Hepatic stellate cell (primary cell): Measurements from ENCODE around the gene AMZ2.

Source experiments
- DNase-seq: peaks from one replicate; pipeline ENCODE4 v3.0.0; 2011; ENCODE audit warnings: low spot score

Gene AMZ2

DNA sequence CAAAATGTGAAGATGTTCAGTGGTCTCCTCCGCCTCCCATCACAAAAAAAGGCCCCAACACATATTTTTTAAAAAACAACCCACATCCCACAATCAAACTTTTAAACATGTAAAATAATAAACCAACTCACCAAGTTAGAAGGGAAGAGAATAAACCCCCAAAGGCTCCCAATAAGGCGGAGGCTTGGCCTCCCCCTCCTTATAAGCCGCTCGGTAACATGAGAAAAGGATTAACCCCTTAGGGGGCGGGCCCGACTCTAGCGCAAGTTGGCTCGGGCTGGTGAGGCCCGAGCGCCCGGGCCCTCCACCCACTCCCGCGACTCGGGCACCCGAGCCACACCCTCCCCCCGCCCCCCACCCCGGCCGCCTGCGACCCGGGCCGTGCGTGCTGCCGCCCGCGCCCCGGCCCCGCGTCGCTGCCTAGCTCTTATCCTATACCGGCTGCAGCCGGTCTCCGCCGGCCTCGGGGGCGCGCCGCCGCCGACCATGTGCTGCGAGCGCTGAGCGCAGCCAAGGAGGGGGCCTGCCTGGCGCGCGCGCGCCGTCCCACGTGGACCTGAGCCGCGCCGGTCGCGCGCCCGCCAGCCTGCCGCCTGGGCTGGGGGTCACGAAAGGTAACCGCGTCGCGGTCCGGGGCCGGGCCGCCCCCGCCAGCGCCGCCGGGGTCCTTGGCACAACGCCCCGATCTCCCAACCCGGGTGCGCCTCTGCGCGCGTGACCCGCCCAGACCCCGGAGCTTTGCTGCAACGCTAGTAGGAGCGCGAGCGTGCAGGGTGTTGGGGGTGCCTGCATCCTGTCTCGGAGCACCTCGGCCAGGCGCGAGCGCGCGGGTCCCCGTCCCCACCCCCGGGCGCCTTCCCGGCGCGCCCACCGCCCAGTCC is 43.4 kb downstream of the AMZ2 start, which contains the start of the genes ARSG and SLC16A6:
Gene ARSG, plus strand, starts transcription at position 541 of the 881 bp plus-strand sequence. CDS start 15,999 bp downstream, outside the sequence.
Gene SLC16A6, minus strand, starts transcription at position 173 of the 881 bp plus-strand sequence. CDS start 12,807 bp downstream, outside the sequence.
- DNase-seq: peak; percentile 34

DNA sequence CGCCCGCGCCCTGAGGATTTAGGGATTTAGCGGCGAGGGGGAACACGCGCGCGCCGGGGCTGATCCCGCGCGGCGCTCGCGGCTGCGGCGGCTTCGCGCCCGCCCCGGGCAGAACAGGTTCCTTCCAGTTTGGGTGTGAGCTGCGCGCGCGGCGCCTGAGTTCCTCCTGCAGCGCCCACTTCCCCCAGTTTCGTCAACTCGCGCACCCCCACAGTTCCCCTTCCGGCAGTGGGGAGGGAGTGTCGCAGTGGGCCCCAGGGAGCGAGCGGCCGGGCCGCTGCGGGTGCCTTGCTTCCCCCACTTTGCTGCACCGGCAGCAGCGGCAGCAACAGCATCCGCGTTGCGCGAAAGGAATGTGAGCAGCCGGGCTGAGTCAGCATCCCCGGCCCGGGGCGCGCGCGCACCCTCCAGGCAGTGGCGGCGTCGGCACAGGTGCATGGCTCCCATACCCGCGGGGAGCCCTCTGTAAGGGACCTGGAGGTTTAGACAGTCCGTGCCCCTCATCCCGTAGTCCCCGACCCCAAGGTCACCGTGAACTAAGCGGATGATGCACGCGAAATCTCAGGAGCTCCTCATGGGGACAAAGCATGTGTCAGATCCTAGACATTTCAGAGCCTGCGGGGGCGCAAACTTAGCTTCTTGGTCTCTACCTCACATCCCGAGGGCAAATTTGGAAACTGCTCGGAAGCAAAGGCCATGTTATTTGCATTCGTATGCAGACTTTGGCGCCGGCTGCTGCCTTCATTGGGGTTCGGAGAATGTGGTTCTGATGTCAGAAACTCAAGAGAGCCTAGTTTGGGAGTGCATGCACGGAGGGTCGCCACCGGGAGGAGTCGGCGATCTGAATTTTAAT is 44.2 kb downstream of the AMZ2 start:
- DNase-seq: peak; percentile 86

DNA sequence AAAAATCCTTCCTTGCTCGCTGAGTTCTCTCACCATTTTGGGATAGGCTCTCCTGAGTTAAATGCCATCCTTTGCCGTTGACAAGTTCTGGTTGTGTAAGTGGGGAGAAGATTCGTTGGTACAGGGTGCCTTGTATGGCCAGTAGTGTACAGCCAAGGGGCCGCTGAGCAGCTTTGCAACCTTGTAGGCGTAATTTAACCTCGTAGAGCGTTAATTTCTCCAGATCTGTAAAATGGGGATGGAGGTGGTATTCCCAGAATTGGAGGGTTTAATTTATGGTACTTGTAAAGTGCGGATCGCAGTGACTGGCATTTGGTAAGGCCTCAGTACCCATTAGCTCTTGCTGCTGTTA is 44.8 kb downstream of the AMZ2 start:
- DNase-seq: no peak

DNA sequence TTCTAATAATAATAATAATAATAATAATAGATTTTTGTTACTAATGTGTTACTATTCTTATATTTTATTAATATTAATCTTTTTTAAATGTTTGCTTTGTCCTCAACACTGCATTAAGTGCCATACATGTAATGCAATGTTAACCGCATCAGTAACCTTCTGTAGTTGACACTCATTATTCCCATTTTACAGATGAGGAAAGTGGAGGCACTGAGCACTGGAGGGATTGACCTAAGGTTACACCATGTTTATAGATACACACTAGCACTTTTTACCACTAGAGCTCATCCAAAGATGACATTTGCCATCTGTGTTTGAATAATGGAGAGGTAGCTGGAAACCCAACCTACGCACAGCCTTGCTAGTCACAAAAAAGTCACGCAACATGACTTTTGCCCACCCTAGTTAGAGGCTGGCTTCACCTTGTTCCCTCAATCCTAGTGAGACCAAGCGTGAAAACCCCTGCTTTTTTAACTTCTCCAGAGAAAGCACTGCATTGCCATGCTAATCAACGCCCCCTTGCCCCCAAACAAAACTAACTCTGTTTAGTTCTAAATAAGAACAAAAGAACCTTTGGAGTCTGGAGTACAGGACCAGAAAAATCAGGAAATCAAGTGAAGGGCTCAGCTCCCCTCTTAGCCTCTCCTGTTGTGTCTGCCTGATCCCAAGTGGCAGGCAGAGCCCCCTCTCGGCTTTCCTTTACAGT is 45.8 kb downstream of the AMZ2 start:
- no peak for DNase-seq

DNA sequence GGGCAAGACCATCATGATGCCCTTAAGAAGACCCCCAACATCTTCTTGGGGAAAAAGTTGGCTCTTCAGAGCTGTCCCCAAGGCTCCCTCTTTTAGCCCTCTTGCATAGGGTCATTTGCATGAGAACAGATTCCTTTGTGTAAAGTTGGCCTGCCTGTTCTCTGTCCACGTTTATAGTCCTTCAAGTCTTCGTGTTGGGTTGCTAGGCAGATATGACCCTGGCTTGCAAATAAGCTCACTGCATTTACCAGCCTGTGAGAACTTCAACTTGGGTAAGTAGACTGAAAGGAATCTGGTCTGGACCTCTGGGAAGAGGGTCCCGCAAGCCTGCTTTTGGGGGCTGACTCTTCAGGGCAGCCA is 46.3 kb downstream of the AMZ2 start:
- DNase-seq: no peak

DNA sequence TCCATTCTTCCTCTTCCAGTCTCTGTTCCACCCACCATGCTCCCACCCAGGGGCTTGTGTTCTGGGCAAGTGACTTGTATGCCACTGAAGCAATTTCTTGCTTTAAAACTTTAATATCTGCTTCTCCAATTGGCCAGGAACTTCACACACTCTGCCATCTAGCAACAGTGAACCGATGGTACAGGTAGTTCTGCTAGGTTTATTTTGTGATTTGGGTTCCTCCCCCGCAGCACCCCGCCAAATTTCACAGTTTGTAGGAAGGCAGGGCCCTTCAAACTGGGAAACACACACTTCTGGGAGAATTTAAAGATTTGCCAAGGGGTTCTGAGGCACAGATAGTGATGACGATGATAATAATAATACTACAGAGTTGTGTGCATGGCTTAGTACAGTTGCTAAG is 46.8 kb downstream of the AMZ2 start:
- no peak for DNase-seq

DNA sequence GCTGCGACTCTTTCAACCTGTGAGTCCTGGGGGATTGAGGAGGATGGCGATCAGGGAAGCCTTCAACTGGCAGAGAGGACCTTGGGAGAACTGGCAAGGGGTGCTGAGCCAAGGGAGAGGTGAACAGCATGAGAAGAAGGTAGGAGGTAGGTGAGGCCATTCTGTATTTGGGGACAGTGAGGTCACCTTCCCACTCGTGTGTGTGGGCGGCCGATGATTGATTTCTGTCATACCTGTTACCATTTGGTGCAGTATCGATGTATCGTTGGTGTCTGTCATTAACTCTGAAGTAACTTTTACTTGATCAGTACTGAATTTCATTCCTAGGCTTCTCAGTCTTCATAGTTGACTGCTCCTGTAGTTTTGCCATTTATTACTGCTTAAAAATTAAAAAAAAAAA is 47.2 kb downstream of the AMZ2 start:
- no peak for DNase-seq

DNA sequence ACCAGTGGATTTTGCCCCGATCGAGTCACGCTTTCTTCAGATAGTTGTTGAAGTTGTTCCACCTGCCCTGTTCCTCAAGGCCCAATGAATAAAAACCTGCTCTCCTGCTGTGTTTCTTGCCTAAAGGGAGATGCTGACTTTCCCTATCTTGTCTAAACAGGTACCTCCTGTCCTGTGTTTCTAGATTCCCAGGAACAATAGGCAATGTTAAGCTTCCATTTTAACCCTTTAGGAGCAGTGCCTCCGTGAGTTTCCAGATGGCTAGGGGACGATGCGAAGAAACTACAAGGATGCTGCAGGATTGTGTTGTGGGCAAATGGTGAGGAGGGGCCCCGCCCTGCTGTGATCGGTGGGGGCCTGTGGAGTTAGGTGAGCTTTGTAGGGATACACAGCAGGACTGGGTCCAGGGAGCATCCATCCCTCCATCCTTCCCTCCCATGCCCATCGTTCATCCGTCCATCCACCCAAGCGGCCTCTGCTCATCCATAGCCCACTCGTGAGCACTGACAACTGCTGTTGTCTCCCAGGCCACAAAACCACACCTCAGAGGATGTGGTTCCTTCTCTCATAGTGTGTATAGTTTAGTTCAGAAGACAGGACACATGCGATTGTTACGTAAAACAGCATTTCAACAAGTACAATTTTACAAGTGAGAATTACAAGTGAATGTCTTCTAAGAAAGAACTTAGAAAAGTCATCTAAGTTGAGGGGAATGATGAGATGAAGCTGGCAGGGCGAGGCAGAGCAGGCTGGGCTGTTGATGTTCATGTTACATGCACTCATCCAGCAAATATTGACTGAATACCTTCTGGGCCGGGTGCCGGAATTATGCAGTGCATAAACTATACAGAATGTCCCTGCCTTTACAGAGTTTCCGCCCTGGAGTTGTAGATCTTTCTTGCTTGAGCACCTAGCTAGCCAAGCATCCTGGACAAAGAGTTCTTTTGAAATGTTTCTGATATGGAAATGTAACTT is 48.7 kb downstream of the AMZ2 start:
- DNase-seq: no peak

DNA sequence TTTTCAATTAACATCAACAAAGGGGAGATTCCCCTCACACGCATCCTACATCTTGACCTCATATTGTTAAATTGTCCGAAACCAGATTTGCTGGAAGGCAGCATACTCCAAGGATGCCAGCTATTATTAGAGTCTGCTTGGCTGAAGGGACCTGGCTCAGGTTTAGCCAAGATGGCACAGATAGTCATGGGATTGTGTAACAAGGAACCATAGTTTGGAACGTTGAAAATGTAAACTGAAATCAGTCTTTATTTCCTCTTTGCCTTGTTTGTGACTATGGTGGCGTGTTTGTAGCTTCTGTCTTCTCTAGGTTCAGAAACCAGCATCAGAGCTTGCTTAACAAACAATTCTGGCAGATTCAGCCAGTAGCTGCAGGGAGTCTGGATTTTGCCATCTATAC is 49.4 kb downstream of the AMZ2 start:
- no peak for DNase-seq

DNA sequence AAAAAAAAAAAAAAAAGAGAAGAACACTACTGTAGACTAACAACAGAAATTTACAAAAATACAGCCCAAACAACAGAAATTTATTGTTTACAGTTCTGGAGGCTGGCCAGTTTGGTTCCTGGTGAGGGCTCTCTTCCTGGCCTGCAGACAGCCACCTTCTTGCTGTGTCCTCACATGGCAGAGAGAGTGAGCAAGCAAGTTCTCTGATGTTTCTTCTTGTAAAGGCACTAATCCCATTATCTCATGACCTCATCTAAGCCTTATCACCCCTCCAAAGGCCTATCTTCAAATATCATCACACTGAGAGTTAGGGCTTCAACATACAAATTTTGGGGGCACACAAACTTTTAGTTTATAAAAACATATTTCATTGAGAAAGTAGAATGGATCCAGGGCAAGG is 50.8 kb downstream of the AMZ2 start:
- DNase-seq: no peak

DNA sequence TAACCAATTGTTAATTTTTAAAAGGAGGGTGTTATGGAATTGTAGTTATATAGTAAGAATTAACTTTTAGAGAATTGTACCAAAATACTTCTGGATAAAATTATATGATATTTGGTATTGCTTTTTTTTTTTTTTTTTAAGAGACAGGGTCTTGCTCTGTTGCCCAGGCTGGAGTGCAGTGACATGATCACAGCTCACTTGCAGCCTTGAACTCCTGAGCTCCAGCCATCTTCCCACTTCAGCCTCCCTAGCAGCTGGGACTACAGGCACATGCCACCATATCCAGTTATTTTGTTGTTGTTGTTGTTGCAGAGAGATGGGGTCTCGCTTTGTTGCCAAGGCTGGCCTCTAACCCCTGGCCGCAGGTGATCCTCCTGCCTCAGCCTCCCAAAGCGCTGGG is 52.0 kb downstream of the AMZ2 start:
- DNase-seq: no peak

DNA sequence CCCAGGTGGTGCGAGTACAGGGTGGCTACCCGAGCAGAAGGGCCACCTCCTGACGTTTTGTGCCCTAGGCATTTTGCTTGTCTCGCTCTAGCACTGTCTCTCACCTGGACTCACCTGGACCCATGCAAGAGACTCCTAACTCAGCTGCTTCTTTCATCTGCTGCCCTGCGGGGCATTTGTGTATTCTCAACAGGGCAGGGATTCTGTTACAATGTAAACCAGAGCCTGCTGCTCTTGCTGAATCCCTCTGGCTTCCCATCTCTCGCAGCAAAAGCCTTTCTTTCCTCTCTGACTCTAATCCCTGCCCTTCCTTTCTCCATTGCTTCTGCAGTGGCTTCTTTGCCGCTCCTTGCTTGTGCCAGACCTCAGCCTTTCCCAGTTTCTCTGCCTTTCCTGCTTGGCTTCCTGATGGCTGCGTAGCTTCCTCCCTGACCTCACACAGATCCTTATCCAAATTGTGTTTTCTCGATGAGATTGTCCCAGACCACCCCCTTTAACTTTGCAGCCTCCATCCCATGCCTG is 53.7 kb downstream of the AMZ2 start:
- no peak for DNase-seq

DNA sequence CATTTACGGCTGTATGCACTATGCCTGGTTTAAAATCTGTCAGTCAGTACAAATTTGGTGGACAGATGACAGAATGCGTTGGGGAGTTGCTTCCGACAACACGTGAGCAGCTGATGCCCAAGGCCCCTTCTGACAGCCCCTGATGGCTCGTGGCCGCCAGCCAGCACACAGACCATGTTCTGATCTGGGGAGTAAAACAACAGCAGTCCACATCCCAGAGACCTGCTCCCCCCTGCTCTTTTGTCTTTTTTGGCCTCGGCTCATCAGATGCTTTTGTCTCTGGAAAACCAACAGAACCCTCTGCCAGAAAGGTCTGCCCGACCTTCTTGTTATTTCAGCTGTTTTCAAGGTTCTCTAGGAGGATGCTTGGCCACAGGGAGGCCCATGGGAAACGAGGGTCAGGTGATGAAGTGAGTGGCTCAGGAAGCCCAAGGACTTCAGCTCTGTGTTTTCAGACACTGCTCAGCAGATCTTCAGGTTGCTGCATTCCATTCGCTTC is 54.3 kb downstream of the AMZ2 start:
- DNase-seq: no peak

DNA sequence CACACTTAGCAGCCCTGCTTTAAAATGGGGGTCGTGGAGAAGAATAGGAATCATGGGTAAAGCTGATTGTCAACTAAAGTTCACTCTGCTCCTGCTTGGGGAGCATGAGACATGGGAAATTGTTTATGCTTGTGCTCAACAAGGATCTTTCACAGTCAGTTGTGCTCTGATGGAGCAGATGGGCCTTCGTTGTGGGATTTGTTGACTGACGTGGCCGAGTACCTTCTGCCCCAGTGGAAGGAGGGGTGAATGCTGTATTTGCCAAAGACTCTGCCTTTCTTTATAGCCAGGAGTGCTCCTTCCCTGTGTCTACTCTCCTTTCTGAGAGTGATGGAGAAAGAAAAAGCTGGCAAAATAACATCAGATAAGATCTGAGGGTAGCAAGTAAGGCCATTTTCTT is 54.8 kb downstream of the AMZ2 start:
- DNase-seq: no peak

DNA sequence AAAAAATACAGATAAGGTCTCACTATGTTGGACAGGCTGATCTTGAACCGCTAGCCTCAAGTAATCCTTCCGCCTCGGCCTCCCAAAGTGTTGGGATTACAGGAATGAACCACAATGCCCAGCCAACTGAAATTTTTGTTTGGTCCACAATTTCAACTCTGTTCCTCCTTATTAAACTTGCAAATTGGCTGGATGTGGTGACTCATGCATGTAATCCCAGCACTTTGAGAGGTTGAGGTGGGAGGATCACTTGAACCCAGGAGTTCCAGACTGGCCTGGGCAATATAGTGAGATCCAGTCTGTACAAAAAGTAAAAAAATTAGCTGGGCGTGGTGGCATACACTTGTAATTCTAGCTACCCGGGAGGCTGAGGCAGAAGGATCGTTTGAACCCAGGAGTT is 56.9 kb downstream of the AMZ2 start:
- DNase-seq: no peak

DNA sequence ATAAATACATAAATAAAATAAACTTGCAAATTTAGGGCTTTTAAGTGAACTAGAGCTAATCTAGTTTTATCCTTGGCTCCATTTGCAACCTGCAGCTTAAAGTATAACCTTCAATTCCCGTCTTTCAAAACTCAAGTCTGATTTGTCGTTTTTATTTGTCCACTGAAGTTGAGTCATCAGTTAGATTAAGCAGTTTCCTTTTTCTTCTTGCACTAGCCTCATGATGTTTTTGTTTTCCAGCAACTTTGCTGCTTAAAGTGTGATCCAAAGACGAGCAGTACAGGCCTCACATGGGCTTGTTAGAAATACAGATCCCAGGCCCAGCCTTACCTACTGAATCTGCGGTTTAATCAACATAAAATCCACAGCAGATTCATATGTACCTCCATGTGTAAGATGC is 57.3 kb downstream of the AMZ2 start:
- no peak for DNase-seq
